Peyer's patch (tissue), 4 donors: ENCODE data around the gene ACSM2B. TPM values are rescaled to one million over a fixed set of nuclear protein-coding genes. Genes with fewer than 3 reads are reported as not detected.
"Not testable (repeated sequence)": the region's sequence is repeated elsewhere in the genome, so short reads cannot be mapped to it uniquely, and the experiment has no call there.

Experiments
- DNase-seq, 3 donors: peaks; one replicate each; pipeline ENCODE4 v3.0.0-alpha.2; 2017 to 2019
- H3K27ac ChIP-seq, 4 donors: fragments of 200-600 bp; sonication (generic); one replicate each; pipeline ENCODE4 v1.5.1; 2016 to 2019
- H3K27me3 ChIP-seq, 2 donors: fragments of 200-600 bp; sonication (generic); one replicate each; pipeline ENCODE4 v1.5.1; 2019
- H3K36me3 ChIP-seq, 3 donors: fragments of 200-600 bp; sonication (generic); one replicate each; pipeline ENCODE4 v1.5.1; 2016 to 2019
- H3K4me1 ChIP-seq, 4 donors: fragments of 200-600 bp; sonication (generic); one replicate each; pipeline ENCODE4 v1.5.1; 2016 to 2019
- H3K4me3 ChIP-seq, 4 donors: fragments of 200-600 bp; sonication (generic); 1 replicate in 3 of 4; 2 replicates in 1 of 4; pipeline ENCODE4 v1.5.1; 2016 to 2019; ENCODE audit warnings: mild to moderate bottlenecking in 1 of 4
- H3K9me3 ChIP-seq, 4 donors: fragments of 200-600 bp; sonication (generic); one replicate each; pipeline ENCODE4 v1.5.1; 2016 to 2019; ENCODE audit warnings: mild to moderate bottlenecking in 1 of 4
- POLR2A ChIP-seq, 2 donors: fragments of 450-650 bp; IDR thresholded peaks; one replicate each; pipeline ENCODE4 v1.5.1; 2017; ENCODE audit warnings: antibody characterized with exemption in 2 of 2, mild to moderate bottlenecking in 2 of 2, moderate library complexity in 2 of 2
- total RNA-seq, 4 donors: library from RNA; depleted of rRNA; stranded (reverse); fragments of >200 nt; gene quantifications; one replicate each; pipeline ENCODE4 v1.1.0, GENCODE V29; 2016
- TF ChIP-seq, protein P1 (sequence below), 6 experiments: fragments of 450-650 bp in 4 of 6; fragments of 200-600 bp in 2 of 6; sonication (generic) in 1 of 6; IDR thresholded peaks; one replicate each; pipeline ENCODE4 v1.5.1; 2017 to 2019; ENCODE audit warnings: antibody characterized with exemption in 6 of 6, mild to moderate bottlenecking in 3 of 6, moderate library complexity in 1 of 6

Gene ACSM2B
- total RNA-seq, 4 donors from 2014 or later: not detected

DNA sequence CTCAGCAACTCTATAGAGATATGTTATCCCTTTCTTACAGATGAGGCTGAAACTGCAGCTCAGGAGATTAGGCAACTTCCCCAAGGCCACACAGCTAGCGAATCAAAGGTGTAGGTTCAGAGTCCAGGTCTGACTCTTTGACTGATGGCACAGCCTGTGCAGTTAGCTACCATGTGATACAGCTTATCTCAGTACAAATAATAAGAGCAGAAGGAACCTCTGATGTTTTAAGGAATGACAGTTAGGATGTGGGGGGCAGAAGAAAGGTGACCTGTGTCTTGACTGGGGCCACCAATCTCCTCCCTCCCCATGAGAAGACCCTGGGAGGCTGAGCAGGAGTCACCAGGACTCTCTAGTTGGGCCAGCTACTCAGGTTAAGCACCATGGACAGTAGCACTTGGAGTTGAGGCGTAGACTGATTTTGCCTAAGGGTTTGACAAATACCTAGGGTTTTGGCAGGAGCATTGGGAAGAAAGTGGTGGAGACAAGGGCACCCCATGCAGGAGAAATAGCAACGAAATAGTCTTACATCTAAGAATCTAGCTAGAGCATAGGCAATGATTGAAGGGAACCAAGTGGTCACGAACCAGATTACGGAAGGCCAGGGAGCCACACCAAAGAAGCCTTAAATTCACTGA is 22.8 kb upstream of the ACSM2B start:
- Histone ChIP-seq H3K27me3 (no peaks in the 10 kb centered on the region), H3K36me3 (no peaks in the 10 kb centered on the region), H3K9me3 (no peaks in the 10 kb centered on the region), H3K4me3 (no peak overlapping the region), H3K27ac (no peak overlapping the region), H3K4me1 (no peaks in the 10 kb centered on the region)
- DNase-seq: no peak
- TF ChIP-seq, protein P1, sequence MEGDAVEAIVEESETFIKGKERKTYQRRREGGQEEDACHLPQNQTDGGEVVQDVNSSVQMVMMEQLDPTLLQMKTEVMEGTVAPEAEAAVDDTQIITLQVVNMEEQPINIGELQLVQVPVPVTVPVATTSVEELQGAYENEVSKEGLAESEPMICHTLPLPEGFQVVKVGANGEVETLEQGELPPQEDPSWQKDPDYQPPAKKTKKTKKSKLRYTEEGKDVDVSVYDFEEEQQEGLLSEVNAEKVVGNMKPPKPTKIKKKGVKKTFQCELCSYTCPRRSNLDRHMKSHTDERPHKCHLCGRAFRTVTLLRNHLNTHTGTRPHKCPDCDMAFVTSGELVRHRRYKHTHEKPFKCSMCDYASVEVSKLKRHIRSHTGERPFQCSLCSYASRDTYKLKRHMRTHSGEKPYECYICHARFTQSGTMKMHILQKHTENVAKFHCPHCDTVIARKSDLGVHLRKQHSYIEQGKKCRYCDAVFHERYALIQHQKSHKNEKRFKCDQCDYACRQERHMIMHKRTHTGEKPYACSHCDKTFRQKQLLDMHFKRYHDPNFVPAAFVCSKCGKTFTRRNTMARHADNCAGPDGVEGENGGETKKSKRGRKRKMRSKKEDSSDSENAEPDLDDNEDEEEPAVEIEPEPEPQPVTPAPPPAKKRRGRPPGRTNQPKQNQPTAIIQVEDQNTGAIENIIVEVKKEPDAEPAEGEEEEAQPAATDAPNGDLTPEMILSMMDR (IDR thresholded peaks at IDR 0.05): no peak
- TF ChIP-seq POLR2A (IDR thresholded peaks at IDR 0.05): no peak

DNA sequence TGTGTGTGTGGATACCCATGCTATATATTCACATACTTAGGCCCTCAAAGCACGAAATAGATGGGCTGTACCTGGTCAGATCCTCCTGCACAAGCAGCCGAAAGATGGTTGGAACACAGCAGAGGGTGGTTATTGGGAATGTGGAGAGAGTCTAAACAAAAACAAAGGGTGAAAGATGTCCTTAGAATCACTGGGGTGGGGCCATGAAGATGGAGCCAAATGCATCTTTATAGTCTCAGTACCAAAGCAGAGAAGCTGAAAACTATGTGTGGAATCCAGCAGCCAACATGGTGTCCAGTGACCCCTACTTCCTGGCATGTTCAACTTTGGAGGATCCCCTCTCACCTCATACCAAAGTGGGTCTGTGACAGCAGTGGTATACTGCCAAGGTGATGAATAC is 19.5 kb upstream of the ACSM2B start:
- not testable (repeated sequence) for DNase-seq, H3K27ac ChIP-seq

DNA sequence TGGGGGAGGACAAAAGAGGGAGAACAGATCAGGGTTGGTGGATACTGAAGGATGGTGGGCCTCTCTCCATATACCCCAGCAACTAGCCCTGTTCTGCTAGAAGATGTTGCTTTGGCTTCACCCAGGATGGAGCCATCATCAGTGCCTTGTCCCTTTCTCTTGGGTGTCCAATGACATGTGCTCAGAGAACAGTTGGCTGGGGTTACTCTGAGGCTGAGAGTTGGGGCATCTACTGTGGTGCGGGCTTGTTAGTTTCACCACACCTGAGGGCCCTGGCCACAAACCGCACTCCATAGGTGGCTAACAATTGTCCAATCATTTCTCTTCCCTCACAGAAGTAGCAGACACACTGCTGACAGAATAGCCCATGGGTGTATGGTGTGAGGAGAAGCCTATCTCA is 18.9 kb upstream of the ACSM2B start:
- not testable (repeated sequence) for H3K9me3 ChIP-seq, H3K4me3 ChIP-seq, H3K36me3 ChIP-seq, H3K27ac ChIP-seq, DNase-seq, H3K27me3 ChIP-seq, H3K4me1 ChIP-seq

More for the DNA sequence above, 19.5 kb upstream of the ACSM2B start:
- H3K27me3 ChIP-seq, H3K4me3 ChIP-seq, H3K36me3 ChIP-seq, H3K4me1 ChIP-seq, H3K9me3 ChIP-seq: not testable (repeated sequence)

DNA sequence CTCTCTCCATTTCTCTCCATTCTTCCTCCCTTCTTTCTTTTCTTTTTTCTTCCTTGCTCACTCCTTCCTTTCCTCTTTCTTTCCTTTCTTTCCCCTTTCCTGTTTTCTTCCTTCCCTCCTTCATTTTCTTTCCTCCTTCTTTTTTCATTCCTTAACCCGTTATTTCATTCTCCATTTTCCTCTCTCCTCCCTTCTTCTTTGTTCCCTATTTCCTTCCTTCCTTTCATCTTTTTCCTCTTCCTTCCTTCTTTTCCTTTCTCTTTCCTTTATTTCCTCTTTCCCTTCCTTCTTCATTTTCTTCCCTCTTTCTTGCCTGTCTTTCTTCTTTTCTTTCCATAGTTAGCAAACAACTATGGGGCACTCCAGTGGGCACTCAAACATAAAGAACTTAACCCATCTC is 16.6 kb upstream of the ACSM2B start:
- H3K4me1 ChIP-seq, H3K36me3 ChIP-seq, DNase-seq, H3K9me3 ChIP-seq, H3K27ac ChIP-seq, H3K27me3 ChIP-seq, H3K4me3 ChIP-seq: not testable (repeated sequence)

DNA sequence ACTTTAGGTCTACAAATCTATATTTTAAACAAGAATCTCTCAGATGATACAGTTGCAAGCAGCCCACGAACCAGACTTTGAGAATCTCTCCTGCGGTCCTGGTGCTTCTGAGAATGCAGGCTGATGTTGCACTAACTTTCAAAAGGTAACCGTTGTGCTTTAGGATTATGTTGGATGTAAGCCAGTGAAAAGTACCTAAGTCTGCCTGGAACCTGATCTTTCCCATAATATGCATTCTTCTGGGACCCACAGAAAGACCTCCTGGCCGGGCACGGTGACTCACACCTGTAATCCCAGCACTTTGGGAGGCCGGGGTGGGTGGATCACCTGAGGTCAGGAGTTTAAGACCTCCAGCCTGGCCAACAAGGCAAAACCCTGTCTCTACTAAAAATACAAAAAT is 13.3 kb upstream of the ACSM2B start:
- H3K36me3 ChIP-seq, H3K4me3 ChIP-seq, H3K27ac ChIP-seq, DNase-seq, H3K9me3 ChIP-seq, H3K27me3 ChIP-seq, H3K4me1 ChIP-seq: not testable (repeated sequence)

DNA sequence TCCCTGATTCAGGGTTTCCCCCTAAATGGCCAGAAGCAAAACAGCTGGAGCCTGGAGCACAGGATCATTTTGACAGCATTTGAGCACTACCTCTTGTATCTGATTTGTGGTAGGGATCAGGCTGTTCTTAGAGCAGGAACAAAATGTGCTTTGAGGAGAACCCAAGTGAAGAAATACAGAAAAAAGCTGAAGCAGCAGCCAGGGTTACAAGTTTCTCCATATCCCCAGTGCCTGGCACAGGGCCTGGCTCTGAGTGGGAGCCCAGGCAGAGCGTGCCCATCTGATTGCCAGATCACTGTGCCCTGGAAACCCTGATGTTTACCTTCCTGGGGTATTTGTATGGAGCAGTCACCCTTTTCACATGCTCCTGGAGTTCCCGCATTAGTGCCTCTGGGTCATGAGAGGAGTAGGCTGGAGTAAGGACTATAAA is 11.5 kb upstream of the ACSM2B start:
- not testable (repeated sequence) for H3K4me3 ChIP-seq, H3K27me3 ChIP-seq, H3K4me1 ChIP-seq, H3K36me3 ChIP-seq, H3K9me3 ChIP-seq, H3K27ac ChIP-seq, DNase-seq

DNA sequence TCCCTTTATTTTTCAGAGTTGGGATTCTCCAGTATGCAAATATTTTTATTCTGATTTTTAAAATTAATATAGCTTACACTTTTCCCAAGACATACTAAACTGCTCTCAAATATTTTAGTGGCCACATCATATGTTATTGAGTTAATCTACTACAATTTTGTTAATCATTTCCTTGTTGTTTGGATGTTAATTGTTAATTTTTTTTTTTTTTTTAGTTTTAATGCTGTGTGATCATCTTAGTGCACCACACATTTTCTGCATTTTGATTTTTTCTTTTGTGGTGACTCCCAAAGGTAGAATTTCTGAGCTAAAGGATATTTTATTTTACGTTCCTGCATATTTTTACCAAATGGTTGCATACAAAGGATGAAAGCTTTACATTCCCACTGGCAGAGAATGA is 10.5 kb upstream of the ACSM2B start:
- H3K27me3 ChIP-seq, H3K4me3 ChIP-seq, H3K36me3 ChIP-seq, H3K9me3 ChIP-seq, H3K4me1 ChIP-seq, DNase-seq: not testable (repeated sequence)
- peak overlapping the region in 1 of 4 donors; percentile 52 for H3K27ac ChIP-seq

DNA sequence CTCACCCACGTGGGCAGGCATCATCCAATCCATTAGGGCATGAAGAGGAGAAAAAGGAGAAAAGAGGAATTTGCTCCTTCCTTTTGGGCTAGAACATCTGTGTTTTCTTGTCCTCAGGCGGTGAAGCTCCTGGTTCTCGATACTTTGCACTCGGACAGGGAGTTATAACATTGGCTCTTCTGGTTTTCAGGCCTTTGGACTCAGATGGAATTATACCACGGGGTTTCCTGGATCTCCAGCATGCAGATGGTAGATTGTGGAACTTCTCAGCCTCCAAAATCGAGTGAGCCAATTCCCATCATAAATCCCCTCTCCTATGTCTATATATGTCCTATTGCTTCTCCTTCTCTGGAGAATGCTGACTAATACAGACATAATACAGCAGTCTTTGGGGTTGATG is 9.9 kb upstream of the ACSM2B start:
- H3K27ac ChIP-seq, DNase-seq: not testable (repeated sequence)

DNA sequence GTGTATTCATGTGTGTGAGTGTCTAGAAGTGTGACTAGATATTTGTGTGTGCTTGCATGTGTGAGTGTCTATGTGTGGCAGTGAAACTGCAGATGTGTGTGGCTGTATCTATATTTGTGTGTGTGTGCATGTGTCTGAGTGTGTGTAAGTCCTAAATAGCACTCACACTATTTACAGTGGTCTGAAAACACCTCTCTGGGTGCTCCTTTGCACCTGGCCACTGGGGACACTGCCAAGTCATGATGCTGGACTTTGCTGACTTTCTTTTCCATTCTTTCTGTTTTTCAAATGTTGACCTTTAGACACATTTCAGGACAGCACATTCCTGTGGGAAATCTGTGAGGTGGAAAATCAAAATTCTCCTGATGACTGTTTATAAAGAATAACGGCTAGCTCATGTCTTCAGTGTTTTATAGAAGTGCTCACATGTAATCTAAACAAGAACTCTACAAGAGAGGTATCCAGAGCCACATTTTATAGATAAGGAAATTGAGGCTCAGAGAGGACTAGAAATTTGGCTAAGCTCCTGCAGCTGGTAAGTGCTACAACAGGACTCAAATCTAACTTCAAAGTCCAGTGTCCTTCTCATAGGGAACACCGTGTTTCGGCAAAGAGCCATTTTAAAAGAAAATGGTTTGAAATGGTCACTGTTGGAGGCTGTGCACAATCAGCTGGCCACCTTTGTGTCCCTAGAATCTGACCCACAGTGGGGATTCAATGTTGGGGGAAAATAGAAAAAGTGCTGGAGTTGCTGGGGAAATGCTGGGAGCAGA is 4.5 kb upstream of the ACSM2B start:
- not testable (repeated sequence) for H3K4me1 ChIP-seq, H3K36me3 ChIP-seq, H3K4me3 ChIP-seq, H3K27me3 ChIP-seq, DNase-seq, H3K9me3 ChIP-seq, H3K27ac ChIP-seq

More for the DNA sequence above, 9.9 kb upstream of the ACSM2B start:
- not testable (repeated sequence) for H3K4me3 ChIP-seq, H3K27me3 ChIP-seq, H3K9me3 ChIP-seq, H3K36me3 ChIP-seq, H3K4me1 ChIP-seq

DNA sequence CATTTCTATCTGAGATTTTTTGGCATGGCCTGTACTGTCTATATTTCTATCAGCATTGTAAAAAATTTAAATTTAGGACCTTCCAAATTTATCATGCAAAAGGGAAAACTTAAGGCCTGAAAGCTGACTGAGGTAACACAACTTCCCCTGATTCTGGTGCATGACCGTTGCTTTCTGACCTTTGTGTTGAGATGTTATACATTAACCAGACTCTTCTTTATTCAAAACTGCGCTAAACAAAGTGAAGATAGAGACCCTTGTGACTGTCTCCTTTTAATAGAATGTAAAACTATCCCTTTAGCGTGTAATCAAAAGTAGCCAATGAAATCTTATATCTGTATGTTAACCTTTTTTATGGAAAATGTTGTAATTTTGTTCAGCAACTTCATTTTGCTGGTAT is 1.9 kb upstream of the ACSM2B start:
- not testable (repeated sequence) for H3K4me3 ChIP-seq, H3K9me3 ChIP-seq, H3K27me3 ChIP-seq, H3K36me3 ChIP-seq, H3K27ac ChIP-seq, DNase-seq, H3K4me1 ChIP-seq

DNA sequence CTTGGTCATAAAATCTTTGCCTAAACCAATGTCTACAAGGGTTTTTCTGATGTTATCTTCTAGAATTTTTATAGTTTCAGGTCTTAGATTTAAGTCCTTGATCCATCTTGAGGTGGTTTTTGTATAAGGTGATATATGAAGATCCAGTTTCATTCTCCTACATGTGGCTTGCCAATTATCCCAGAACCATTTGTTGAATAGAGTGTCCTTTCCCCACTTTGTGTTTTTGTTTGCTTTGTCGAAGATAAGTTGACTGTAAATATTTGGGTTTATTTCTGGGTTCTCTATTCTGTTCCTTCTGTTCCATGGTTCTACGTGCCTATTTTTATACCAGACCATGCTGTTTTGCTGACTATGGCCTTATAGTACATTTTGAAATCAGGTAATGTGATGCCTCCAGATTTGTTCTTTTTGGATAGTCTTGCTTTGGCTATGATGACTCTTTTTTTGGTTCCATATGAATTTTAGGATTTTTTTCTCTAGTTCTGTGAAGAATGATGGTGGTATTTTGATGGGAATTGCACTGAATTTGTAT is 7.0 kb downstream of the ACSM2B start:
- not testable (repeated sequence) for H3K27me3 ChIP-seq, H3K27ac ChIP-seq, H3K36me3 ChIP-seq, H3K4me1 ChIP-seq, DNase-seq, H3K9me3 ChIP-seq, H3K4me3 ChIP-seq
